ENCODE data around the gene OR8A1.

OR8A1 gene

DNA sequence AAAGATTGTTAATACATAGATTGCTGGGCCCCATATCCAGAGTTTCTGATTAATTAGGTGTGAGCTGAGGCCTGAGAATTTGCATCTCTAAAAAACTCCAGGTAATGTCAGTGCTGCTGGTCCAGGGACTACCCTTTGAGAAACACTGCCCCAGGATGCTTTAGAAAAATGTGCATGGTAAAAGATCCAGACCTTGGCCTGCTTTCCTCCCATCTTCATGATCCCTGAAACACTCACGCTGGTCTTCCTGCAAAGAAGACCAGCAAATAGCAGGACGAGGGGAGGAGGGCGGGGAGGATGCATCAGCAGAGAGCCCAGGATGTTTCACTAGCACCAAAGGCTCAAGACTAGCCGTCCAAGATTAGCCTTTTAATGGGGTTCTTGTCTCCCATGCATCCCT is at the start of gene OR8A1:
Gene OR8A1 (plus strand): TSS at position 301 of the 400 bp plus-strand sequence. CDS start 123 bp downstream, outside the sequence.
- DNase-seq, result no peak

DNA sequence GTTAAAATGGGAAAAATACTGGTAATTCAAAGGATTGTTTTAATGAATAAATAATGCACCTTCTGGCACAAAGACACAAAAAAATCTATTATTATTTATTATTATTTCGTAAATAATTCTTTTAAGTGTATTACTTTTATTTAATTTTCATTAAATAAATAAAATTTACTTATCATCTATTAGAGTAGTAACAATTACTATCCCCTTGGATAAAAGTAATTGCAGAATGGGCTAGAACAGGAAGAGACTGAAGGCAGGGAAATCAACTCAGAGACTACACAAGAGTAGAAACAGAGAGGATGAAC is 49.3 kb upstream of the OR8A1 start:
- DNase-seq, result no peak

DNA sequence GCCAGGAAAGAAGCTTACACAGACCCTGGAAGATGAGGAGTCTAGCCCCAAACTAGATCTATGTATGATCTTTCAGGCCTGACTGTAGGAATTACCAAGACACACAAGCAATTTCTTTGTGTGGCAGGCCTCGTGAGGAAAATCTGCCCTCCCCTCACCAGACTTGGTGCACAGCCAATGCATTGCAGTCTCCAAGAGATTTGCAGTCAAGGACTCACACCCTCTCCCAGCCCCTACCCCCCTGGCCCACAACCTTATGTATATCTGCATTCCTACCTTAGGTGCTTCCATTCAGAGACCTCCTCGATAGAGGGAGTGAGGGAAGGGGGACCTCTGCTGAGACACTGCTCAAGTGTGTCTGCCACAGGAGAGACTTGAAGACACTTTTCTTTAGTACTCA is 36.2 kb upstream of the OR8A1 start:
- DNase-seq, result no peak

DNA sequence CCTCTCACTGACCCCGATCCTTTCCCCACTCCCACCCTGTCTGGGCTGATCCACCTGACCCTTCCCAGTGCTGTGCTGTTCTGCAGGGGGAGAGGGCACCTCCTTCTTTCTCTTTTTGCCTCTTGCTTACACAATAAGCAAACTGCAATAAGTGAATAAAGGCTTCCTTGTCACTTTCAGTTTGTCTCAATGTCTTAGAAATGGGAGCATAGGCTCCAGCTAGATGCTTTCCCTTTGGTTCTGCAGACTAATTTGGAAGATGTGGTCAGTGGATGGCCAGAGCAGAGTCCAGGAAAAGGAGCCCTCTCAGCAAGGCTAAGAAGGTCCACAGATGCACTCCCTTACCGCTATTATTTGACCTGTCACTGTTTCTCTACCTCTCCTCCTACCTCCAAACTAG is 35.7 kb upstream of the OR8A1 start:
- no peak for DNase-seq

DNA sequence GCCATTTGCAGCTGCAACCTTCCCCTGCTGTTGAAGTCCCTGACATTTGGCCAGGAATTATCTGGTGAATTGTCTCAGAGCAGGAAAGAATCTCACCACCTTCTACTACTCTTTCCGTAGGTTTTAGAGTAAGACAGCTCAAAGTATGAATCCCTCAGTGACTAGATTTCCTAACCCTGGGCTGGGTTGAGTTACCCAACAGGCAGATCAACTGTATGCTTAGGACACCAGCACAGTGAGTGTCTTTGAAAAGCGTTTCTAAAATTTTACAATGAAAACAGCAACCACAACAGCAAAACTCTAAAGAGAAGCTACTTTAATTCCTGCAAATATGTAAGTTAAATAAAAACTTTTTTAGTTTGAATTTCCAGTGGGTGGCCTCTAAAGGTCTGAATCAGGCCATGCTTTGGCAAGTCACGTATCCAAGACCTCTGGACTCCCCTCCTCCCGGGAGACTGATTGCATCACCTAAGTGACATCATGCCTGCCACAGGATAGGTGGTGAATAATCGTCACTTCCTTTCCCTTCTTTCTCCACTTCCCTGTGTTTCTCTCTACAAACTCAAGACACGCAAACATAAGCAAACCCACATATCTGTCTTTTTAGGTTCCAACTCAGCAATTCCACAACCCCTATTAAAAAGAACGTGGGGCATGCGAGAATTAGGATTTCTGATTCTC is 34.1 kb upstream of the OR8A1 start:
- DNase-seq, result no peak

DNA sequence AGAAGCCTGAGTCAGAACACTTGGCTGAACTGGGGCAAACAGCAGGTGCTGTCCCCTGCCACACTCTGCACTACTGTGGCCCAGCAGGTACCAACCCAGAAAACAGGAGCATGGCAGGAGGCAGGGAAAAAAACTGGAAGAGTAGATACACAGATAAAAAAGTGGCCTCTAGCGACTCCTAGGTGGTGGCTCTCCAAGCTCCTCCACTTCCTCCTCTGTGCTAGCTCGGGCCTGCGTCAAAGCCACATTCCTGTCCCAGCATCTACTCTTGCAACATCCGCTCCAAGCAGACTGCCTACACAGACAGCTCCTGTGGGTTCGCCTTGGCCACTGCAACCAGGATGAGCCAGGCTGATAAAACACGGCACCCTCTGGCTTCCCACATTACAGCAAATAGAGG is 33.3 kb upstream of the OR8A1 start:
- DNase-seq, result no peak

DNA sequence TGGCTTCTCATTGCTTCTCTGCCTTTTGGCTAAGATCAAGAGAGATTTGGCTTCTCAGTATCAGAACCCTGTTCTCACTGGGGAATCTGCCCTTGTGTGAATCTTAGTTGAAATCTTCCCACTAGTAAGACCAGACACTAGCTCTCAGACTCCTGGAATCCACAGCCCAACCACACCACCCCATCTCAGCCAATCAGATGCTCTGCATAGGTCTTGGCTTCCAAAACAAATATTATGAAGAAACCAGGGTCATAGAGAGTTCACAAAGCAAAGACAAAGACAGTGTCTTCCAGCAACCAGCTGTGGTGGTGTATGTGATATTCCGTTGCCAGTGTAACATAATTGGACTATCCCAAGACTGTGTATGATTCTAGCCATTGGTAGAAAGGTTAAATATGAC is 31.8 kb upstream of the OR8A1 start:
- DNase-seq, result no peak

DNA sequence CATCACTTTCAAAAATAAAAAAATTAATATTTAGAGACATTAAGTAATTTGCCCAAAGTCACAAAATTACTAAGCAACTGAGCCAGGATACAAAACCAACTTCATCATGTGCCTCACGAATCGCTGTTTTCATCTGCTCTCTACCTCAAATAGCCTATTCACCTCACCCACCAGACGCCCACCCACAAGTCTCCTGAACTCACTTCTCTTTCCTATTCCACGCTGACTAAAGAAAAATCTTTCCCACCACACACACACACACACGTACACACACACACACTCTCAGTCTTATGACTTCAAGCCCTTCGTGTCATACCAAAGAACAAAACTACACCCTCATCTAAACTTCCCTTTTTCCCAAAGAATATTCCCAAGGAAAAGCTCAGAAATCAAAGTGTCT is 28.6 kb upstream of the OR8A1 start:
- no peak for DNase-seq

DNA sequence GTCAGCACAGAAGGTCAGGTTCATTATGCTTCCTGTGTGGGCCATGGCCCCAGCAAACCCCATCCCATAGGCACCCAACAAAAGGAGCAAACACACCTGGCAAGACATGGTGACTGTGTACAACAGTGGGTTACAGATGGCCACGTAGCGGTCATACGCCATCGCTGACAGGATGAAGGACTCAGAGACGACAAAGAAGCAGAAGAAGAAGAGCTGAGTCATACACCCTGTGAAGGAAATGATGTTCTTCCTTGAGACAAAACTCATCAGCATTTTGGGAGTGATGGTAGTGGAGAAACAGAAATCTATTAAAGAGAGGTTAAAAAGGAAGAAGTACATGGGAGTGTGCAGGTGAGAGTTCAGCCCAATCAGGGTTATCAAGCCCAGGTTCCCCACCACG is 26.7 kb upstream of the OR8A1 start:
- DNase-seq, result no peak

DNA sequence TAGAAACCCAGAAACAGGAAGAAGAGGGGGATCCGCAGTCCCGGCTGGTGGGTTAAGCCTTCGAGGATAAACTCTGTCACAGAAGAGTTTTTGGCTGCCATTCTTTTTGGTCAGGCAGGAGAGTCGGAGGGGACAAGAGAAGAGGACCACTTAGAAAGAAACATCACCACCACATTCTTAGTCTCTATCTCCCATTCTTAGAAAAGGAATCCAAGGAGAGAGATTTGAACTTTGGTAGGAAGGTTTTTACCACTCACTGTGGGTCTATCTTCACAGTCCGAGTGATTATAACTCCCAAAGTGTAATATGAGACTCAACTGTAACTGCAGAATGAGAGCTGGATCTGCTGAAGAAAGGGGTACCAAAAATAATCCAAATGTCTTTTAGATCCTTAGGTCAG is 26.2 kb upstream of the OR8A1 start, which contains the start of gene OR8B12:
Gene OR8B12 (minus strand): TSS at position 101 of the 400 bp plus-strand sequence. CDS start 0 bp downstream, at position 101.
- no peak for DNase-seq

DNA sequence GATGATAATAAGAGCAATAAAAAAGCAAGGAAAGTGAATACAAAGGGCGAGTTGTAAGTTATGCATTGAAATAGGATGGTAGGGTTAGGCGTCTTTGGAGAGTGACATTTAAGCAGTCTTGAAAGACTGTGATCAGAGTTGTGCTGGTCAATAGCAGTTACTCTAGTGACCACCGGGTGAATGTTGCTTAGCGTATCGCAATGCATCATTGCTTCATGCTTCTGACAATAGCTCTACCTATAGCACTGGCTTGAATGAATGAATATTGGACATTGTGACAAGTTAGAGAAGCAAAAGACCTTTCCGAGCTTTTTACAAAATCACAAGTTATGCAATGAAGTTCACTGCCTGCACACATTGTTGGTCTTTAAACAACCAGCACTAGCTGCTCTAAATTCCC is 18.6 kb upstream of the OR8A1 start:
- no peak for DNase-seq

DNA sequence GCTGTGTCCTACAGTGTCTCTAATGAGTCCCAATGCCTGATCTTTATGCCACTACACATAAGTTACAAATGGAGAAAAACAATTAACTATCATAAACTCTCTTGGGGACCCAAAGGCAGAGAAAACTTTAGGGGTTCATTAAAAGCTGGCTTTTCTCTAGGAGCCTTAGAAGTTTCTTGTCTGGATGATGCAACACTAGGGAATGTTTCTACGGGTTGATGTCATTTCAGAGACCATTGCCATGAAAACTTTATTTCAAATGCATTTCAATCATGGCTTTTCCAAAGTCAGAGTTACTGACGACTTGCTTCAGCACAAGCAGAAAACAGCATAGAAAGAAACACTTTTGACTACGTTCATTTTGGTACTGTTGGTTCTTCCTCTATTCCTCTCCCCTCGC is 17.8 kb upstream of the OR8A1 start:
- DNase-seq, result no peak

DNA sequence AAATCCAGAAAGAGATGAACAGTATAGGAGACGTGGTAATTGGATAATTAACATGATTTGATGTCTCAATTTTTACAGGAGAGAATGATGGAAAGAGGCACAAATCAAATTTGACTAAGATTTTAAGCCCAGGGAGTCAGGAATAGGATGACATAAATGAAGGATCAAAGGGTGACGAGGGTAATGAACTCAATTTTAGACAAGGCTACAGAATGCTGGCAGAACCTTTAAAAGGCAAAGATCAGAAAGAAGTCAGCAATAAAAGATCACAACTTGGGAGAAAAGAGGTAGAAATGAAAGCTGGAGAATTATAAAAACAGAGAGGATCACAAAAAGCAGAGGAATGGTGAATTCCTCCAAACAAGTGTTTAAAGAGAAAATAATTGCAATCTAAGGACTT is 13.0 kb upstream of the OR8A1 start:
- no peak for DNase-seq

DNA sequence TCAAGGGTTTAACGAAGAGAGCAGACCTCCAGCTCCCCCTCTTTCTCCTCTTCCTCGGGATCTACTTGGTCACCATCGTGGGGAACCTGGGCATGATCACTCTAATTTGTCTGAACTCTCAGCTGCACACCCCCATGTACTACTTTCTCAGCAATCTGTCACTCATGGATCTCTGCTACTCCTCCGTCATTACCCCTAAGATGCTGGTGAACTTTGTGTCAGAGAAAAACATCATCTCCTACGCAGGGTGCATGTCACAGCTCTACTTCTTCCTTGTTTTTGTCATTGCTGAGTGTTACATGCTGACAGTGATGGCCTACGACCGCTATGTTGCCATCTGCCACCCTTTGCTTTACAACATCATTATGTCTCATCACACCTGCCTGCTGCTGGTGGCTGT is 363 bp downstream of the OR8A1 start:
- no peak for DNase-seq

DNA sequence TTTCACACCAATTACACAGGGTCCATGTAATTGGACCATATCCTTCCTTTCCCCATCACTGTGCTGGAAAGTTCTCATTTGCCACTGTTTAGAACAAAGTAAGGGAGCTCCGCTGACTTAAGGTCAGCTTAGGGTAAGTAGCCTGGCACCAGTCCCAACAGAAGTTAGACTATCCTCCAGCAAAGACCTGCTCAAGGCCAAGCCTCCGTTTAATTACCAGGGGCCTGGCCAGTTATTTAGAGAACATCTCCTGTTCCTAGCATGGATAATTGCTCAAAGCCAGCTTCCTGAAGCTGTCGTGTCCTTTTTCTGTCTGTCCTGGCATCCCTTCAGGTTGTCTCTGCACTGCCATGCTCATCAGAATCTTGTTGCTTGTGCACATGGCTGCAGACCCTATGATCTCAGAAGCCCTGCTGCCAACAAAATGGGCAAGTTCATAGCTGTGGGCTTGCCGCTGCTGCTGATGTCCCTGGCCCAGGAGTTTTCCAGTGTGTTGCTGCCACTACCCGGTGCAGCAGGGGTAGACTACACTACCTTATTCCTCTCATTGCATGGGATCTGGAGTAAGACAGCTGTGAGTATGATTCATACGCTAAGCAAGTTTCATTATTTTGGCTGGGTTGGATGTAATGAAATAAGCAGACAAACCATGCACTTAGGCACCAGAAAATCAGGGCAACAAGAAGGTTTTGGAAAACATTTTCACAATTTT is 8.1 kb downstream of the OR8A1 start:
- DNase-seq, result no peak

DNA sequence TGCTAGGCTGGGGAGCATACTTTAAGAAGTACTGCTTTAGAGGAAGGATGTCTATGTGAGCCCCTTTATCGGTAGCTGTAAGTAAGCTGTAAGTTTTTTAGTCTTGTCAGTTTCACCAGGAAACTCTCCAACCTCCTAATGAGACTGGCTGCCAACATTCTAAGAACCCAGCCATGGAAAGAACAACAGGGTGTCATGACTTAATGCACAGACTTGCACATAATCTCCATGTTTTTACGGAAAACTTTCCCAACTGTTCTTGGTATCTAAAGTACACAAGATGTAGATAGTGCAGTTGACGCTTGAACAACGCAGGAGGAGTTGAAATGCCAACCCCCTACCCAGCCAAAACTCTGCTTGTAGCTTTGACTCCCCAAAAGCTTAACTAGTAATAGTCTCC is 9.0 kb downstream of the OR8A1 start:
- DNase-seq, result no peak

DNA sequence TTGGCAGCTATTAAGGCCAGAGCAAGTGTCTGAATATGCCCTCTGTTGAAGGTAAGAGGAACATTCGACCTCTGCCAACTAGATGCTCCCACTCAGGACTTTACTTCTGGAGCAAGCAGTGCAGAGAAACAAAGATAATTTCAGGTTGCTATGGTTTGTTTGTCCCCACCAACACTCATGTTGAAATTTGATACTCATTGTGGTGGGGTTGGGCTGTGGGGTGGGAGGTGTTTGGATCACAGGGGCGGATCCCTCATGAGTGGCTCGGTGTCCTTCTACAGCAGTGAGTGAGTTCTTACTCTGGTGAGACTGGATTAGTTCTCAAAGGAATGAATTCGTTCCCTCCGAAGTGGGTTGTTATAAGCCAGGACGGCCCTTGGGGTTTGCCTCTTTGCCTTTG is 12.0 kb downstream of the OR8A1 start:
- DNase-seq, result no peak

DNA sequence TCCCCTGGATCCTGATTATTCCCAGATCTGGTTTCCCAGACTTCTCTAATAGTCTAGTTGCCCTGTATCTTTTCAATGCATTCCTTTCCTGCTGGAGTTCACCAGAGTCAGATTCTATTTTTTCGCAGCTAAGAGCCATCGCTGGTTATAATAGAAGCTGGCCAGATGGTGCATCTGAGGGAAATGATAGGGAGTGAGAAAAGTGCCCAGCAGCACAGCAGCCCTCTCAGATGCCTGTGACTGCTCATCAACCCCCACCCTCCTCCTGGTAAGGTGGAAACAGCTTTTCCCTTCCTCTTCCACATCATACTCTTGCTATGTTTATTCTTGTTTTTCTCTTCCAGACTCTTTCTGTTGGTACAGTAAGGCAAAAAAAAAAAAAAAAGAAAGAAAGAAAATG is 12.8 kb downstream of the OR8A1 start:
- no peak for DNase-seq

DNA sequence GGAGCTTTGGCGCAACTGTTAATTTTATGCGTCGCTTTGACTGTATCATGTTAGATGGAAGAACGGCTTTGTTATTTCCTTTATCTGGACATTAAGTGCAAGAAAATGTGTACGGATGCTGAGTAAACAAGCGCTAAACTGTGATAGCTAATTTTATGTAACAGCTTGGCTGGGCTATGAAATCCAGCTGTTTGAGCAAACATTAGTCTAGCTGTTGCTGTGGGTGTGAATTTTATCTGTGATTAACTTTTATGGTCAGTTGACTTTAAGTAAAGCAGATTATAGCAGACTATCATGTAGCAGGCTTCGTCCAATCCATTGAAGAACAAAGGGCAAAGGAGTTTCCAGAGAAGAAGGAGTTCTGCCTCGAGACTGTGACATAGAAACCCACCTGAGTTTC is 14.0 kb downstream of the OR8A1 start:
- DNase-seq, result no peak

DNA sequence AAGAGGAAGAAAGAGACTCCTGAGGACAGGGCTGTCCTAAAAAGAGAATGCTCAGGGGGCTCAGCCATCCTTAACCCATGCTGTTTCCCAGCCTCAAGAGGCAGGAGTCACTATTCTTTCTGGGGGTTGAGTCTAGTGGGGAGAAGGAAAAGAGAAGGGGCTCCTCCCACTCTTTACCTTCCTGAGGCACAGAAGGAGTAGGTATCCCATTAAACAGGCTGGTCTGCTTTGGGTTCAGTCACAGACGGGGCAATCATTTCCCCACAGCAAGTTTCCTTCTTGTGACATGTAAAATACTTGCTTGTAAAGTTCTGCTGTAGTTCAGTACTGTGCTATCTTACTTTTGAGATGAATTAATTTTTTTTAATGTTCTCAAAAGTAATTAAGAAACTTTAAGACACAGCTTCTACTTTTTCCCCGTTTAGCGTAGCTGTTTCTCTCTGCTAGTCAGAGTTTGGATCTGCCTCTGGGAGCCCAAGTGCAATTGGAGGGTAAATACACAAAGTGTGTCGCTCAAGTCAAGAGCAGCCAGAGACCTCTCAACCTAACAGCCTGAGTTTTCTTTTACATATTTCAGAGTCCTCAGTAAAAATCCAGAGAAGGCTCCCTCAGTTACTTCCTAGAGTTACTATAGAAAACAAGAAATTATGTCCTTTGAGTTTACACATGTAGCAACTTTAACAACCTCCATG is 15.0 kb downstream of the OR8A1 start:
- DNase-seq, result no peak

DNA sequence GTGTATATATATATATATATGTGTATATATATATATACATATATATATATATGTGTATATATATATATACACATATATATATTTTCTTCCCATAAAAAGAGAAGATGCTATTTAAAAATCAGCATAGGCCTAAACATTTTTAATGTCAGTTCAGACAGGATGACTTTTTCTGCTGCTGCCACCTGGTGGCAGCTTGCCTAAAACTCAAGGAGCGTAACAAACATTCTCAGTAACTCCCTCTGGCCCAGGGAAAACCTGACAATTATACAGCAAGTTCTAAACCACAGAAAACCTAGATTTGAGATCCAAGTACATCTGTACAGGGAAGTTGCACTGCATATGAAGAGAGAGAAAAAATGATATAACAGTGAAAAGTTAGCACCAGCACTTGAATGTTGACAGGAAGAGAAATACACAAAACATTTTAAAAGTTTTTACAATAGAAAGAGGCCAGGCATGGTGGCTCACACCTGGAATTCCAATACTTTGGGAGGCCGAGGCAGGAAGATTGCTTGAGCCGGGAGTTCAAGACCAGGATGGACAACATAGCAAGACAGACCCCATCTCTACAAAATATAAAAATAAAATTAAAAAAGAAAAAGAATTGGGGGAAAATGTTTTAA is 16.6 kb downstream of the OR8A1 start:
- no peak for DNase-seq

DNA sequence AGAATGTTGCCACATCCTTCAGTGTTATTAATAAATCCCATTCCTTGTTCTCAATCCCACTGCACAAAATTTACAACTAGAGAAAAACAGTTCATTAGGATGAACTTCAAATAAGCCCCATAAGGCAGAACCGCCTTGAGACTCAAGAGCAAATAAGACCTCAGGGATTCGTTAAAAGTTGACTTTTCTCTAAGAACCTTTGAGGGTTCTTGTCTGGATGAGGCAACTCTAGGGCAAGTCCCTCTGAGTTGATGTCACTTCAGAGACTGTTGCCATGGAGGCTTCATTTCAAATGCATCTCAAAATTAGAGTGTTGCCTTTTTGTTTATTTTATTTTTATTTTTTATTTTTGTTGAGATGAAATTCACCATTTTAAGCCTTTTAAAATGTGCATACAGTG is 21.6 kb downstream of the OR8A1 start:
- no peak for DNase-seq

DNA sequence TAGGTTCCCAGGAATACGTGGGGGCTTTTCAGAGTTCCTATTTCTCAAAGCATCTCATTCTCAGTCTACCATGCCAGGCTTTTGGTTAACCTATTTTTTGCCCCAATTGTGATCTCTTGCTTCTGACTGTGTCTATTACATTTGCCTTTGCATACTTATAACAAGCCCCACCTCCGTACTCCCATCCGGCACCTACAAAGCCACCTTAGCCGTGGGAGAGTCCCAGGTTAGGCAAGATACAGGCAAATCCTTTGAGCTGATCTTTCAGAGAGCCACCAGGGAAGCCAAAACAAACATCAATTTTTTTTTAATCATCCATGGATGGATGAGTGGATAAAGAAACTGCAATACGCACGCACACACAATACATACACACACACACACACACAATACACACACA is 22.8 kb downstream of the OR8A1 start:
- DNase-seq, result no peak

DNA sequence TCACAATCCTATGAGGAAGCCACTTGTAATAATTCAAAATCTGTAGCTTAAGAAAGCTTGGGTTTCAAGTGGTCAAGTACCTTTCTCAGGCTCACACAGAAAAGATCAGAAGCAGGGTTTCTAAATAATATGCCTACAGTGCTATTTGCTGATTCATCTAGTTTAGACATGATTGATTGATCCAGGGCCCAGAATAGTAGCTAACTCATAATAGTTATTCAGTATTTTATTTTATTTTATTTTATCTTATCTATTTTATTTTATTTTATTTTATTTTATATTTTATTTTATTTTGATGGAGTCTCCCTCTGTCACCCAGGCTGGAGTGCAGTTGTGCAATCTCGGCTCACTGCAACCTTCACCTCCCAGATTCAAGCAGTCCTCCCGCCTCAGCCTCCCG is 25.5 kb downstream of the OR8A1 start:
- no peak for DNase-seq

Measured in NCI-H524 treated with DMSO at 0.1 percent for 48 hours (cell line).